Measurements from ENCODE around the gene CCDC152.

DNA sequence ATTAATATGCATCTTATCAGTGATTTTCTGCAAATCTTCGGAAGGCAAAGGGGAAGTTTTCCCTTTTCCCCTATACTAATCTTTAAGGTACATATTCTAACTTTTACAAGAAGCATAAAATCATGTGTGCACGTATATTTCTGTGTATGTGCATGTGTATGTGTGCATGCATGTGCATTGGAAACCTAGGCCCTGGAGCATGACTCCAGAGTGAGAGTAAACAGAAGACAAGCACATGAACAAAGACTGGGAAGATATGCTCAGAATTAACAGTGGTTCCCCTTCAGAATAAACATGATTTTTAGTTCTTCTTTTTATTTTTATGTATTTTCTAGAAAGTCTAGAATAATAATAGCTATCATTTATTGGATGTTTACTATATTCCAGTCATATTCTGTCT lies 65.9 kb downstream of the CCDC152 start:
- TF ChIP-seq, protein P1, sequence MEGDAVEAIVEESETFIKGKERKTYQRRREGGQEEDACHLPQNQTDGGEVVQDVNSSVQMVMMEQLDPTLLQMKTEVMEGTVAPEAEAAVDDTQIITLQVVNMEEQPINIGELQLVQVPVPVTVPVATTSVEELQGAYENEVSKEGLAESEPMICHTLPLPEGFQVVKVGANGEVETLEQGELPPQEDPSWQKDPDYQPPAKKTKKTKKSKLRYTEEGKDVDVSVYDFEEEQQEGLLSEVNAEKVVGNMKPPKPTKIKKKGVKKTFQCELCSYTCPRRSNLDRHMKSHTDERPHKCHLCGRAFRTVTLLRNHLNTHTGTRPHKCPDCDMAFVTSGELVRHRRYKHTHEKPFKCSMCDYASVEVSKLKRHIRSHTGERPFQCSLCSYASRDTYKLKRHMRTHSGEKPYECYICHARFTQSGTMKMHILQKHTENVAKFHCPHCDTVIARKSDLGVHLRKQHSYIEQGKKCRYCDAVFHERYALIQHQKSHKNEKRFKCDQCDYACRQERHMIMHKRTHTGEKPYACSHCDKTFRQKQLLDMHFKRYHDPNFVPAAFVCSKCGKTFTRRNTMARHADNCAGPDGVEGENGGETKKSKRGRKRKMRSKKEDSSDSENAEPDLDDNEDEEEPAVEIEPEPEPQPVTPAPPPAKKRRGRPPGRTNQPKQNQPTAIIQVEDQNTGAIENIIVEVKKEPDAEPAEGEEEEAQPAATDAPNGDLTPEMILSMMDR (IDR thresholded peaks at IDR 0.05 in 2 of 3, conservative IDR thresholded peaks at IDR 0.05 in 1 of 3; ENCODE audit: control insufficient read depth in 2 of 3, extremely low read depth in 1 of 3, insufficient read depth in 1 of 3, low read depth in 3 of 3, low read length in 3 of 3): no peak
- TF ChIP-seq GABPA (IDR thresholded peaks at IDR 0.05; ENCODE audit: low read depth) (no peak), POLR2AphosphoS5 (IDR thresholded peaks at IDR 0.05; ENCODE audit: low read length) (no peak), ZNF24 (IDR thresholded peaks at IDR 0.05) (no peak), POLR2A (IDR thresholded peaks at IDR 0.05; ENCODE audit: low read depth, low read length) (no peak), RUNX3 (IDR thresholded peaks at IDR 0.05; ENCODE audit: low read length) (no peak), IKZF1 (conservative IDR thresholded peaks at IDR 0.05) (no peak), KAT2A (conservative IDR thresholded peaks at IDR 0.05; ENCODE audit: control insufficient read depth, low read depth, low read length) (no peak)
- TF ChIP-seq, protein P2, sequence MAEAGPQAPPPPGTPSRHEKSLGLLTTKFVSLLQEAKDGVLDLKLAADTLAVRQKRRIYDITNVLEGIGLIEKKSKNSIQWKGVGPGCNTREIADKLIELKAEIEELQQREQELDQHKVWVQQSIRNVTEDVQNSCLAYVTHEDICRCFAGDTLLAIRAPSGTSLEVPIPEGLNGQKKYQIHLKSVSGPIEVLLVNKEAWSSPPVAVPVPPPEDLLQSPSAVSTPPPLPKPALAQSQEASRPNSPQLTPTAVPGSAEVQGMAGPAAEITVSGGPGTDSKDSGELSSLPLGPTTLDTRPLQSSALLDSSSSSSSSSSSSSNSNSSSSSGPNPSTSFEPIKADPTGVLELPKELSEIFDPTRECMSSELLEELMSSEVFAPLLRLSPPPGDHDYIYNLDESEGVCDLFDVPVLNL (IDR thresholded peaks at IDR 0.05; ENCODE audit: low read depth, low read length): no peak
- TF ChIP-seq, protein P3, sequence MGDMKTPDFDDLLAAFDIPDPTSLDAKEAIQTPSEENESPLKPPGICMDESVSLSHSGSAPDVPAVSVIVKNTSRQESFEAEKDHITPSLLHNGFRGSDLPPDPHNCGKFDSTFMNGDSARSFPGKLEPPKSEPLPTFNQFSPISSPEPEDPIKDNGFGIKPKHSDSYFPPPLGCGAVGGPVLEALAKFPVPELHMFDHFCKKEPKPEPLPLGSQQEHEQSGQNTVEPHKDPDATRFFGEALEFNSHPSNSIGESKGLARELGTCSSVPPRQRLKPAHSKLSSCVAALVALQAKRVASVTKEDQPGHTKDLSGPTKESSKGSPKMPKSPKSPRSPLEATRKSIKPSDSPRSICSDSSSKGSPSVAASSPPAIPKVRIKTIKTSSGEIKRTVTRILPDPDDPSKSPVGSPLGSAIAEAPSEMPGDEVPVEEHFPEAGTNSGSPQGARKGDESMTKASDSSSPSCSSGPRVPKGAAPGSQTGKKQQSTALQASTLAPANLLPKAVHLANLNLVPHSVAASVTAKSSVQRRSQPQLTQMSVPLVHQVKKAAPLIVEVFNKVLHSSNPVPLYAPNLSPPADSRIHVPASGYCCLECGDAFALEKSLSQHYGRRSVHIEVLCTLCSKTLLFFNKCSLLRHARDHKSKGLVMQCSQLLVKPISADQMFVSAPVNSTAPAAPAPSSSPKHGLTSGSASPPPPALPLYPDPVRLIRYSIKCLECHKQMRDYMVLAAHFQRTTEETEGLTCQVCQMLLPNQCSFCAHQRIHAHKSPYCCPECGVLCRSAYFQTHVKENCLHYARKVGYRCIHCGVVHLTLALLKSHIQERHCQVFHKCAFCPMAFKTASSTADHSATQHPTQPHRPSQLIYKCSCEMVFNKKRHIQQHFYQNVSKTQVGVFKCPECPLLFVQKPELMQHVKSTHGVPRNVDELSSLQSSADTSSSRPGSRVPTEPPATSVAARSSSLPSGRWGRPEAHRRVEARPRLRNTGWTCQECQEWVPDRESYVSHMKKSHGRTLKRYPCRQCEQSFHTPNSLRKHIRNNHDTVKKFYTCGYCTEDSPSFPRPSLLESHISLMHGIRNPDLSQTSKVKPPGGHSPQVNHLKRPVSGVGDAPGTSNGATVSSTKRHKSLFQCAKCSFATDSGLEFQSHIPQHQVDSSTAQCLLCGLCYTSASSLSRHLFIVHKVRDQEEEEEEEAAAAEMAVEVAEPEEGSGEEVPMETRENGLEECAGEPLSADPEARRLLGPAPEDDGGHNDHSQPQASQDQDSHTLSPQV (IDR thresholded peaks at IDR 0.05): no peak
